Renal pelvis (tissue), 4 donors: ENCODE measurements around the gene ZNF268. TPM values are rescaled to one million over a fixed set of nuclear protein-coding genes. Genes with fewer than 3 reads are reported as not detected.
"Not testable (repeated sequence)": the region's sequence is repeated elsewhere in the genome, so short reads cannot be mapped to it uniquely, and the experiment has no call there.

Experiments used
- DNase-seq: peaks from one replicate; pipeline ENCODE4 v3.0.0-alpha.2; 2013
- polyA plus RNA-seq, 3 donors: library from polyadenylated mRNA; unstranded; fragments of 120-200 nt; gene quantifications; one replicate each; pipeline ENCODE4 v1.2.1, GENCODE V29; 2013; ENCODE audit not compliant: insufficient read length in 3 of 3

Gene ZNF268
- polyA plus RNA-seq, 3 donors, result 29.5 to 31.0 (median 30.8) TPM

DNA sequence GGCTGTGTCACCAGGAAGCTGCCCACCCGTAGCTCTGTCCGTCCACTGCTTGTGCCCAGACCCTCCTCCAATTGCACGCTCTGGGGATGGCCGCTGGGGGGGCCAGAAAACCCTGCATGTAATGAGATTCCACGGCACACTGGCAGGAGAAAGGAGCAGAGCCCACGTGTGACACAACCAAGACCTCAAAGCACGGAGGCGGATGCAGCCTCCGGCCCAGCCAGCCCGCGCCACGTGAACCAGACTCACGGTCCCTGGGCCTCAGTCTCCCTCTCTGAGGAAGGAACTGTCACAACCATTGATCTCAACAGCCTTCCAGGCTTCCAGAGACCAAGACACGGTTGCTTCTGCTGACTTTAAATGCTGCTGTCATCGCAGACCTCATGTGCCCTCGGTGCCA lies 39.9 kb downstream of the ZNF268 start:
- DNase-seq, result no peak

DNA sequence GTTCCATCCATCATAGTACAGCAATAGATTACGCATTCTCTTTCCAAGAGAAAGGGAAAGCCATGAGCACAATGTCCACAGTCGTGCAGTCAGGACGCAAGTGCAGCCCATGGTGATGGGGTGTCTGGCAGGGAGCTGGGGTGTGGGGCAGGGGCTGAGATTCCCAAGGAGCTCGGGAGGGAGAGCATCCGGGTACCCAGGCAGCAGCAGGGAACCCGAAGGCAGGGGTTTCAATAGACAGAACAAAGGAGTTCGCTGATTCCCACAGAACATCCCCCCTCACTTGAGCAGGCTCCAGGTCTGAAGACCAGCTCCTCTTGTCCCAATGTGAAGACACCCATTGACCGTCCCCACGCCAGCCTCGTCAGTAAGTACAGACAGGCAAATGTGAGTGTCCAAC lies 40.9 kb downstream of the ZNF268 start:
- DNase-seq, result no peak

- DNase-seq, result no peak
Measured at GRCh38 chr12:133225527-133225926, 44.2 kb downstream of the ZNF268 start.

DNA sequence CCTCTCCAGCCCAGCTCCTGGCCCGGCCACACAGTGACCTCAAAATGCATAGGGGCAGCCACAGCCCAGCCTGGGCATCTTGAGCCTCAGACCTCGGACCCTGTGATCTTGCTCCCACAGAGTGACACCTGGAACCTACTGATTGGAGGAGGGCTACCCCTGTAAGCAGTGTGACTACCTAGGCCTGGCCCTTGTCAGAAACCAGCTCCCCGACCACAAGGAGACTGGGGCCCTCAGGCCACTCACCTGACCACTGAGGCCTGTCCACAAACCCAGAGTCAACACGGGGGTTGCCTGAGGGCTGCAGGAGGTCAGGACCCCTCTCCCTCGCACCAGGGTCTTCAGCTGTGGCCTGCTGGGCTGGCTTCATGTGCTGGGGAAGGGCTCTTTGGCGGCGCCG lies 45.4 kb downstream of the ZNF268 start:
- no peak for DNase-seq

DNA sequence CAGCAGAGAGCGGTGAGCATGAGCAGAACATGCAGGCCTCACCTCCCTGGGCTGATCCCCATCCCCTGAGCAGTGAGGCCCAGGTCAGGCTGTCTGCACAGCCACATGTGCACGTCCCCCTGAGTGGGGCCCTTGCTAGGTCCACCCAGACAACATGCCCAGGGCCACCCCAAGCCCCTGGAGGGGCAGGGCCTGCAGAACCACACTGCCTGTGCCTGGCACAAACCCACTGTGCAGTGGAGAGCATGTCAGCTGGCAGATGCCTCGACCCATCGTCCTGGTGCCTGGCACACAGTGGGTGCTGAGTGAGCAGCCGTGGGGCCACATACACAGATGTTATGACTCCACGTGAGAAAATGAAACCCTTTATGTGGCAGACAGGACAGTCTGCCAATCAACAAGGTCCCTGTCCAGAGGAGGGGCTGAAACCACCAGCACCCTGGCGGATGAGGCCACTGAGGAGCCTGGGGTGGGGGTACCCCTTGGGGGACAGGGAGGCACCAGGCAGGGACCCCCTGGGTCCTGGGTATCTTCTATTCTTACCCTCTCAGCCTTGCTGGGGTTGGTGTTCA lies 46.1 kb downstream of the ZNF268 start:
- DNase-seq, result no peak

DNA sequence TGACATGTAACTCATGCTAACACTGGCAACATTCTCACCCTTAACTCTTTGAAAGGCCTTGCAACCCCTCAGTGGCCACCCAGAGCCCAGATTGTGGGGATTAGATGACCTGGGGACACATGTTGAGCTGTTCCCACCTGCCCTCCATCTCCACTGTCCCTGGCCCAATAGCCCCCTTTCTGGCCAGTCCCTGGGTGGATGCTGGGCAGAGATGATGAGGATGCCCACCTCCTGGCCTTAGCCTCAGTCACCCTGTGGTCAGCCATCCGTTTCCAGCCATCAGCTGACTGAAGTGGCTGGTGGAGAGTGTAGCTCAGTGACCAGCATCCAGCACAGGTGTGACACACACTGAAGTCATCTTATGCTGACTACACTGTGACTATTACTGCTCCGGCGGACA lies 49.7 kb downstream of the ZNF268 start:
- DNase-seq, result no peak

- DNase-seq, result no peak
Measured at GRCh38 chr12:133233006-133233405, 51.7 kb downstream of the ZNF268 start.

DNA sequence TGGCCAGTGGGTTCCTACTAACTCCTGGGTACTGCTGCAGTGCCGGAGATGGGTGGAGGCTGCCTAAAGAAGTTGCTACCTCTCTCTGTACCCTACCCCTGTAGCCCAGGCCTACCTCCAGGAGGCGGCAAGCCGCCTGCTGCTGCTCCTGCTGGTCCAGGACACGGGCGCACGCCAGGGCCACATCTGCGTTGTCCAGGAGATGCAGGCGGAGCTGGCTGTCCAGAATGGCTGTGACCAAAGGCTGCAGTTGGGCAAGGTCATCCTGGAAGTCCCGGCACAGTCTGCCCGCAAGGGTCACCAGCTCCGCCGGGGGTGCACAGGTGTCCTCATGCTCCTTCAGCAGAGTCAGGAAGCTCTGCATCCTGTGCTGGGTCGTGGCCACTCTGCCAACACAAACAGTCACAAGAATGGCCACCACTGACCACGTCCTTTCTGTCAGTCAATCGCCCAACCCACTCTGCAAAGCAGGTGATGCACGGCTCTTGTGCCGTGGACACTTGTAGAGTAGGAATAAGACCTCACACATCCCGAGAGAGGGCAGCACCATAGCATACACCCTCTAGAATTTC lies 52.8 kb downstream of the ZNF268 start:
- no peak for DNase-seq

DNA sequence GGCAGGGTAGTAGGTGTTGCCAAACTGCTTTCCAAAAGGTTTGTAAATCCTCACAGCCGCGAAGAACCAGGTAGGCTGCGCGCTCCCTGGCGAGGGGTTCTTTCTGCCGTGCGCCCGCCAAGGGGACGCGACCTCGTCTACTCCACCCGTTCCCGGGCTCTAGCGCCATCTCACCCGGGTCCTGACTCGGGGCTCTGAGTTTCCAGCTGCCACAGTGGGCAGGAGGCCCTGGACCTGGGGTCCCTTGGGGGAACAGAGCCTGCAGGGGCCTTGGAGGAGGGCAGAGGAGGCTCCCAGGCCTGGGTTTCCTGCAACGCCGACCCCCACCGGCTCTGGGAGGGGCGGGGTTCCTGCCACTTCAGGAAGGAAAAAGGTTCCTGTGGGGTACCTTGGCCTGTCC lies 53.7 kb downstream of the ZNF268 start:
- DNase-seq, result no peak

GRCh38 chr12:133235401-133236112 lies 54.3 kb downstream of the ZNF268 start, which contains the start of gene ANHX:
TSS of gene ANHX (minus strand) at chr12:133235877. CDS start at chr12:133234356, 1,521 bp downstream.
- no peak for DNase-seq

DNA sequence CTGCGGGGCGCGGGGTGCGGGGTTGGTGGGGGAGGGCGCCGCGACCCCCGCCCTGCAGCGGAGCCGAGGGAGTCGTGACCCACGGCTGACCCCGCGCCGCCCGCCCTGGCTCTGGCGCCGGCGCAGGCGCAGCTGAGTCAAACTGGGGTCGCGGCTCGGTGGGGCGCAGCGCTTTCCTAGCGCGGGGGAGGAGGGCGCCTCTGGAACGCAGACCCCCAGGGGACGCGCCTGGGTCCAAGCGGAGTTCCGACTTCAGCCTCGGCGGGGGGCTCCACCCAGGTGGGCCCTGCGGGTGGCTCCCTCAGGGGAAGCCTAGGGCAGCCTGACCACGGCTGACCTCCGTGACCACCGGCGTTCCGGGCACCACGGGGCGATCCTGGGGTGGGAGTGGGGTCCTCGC lies 54.8 kb downstream of the ZNF268 start:
- DNase-seq, result no peak

- no peak for DNase-seq
Measured at GRCh38 chr12:133236556-133236955, 55.3 kb downstream of the ZNF268 start.

GRCh38 chr12:133251732-133252131 lies 70.4 kb downstream of the ZNF268 start:
- DNase-seq, result no peak

GRCh38 chr12:133255833-133256232 lies 74.5 kb downstream of the ZNF268 start:
- not testable (repeated sequence) for DNase-seq

DNA sequence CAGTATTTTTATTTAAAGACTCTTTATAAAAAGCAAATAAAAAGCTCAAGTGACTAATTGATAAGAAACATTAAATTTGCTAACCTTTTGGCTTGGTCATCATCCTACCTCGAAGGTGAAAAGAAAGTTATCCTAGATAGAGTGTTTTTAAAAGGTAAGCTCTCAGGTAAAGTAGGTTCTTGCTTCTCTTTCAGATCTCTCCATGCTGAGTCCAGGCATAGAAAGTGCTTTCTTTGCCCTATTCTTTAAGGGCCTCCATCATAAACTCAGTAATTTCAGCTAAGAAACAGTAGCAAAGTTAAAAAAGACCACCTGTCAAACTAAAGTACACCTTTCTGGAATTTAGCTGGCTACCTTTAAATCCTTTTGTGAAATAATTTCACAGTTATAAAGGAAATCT lies 75.0 kb downstream of the ZNF268 start:
- no peak for DNase-seq

- no peak for DNase-seq
Measured at GRCh38 chr12:133264173-133264572, 82.9 kb downstream of the ZNF268 start.

Other genes starting within 250 kb of the ZNF268 start
- gene ZNF605, start 225.2 kb upstream of the ZNF268 start, polyA plus RNA-seq, result 10 to 100 TPM; 19.6 to 32.8 (median 27.7) TPM
- 10 to 100 TPM; 11.2 to 16.6 (median 14.5) TPM for gene ZNF26, start 195.1 kb upstream of the ZNF268 start, polyA plus RNA-seq
- 10 to 100 TPM; 56.6 to 84.9 (median 78.5) TPM for gene ZNF84, start 144.0 kb upstream of the ZNF268 start, polyA plus RNA-seq
- 10 to 100 TPM; 32.2 to 43.7 (median 41.8) TPM for gene ZNF140, start 100.6 kb upstream of the ZNF268 start, polyA plus RNA-seq
- 1 to 10 TPM; 3.1 to 8.6 (median 7.8) TPM for gene ZNF891, start 51.2 kb upstream of the ZNF268 start, polyA plus RNA-seq
- gene ZNF10, start 50.9 kb upstream of the ZNF268 start, polyA plus RNA-seq, result 10 to 100 TPM; 17.3 to 30.0 (median 29.3) TPM
- gene ANHX, start 54.4 kb downstream of the ZNF268 start, polyA plus RNA-seq, result under 1 TPM in 1 of 3 donors, not detected in 2; 0.06 TPM